AML-193 (cell line): ENCODE measurements around the gene JKAMP.

Source experiments
- DNase-seq, 2 experiments: peaks; one replicate each; lab custom pipeline; 2025; lab: John Stamatoyannopoulos, UW

The JKAMP gene

GRCh38 chr14:59481871-59482540 is 2.3 kb upstream of the JKAMP start:
- peak; percentile 8 to 10 for DNase-seq

GRCh38 chr14:59482541-59483331 is 1.6 kb upstream of the JKAMP start:
- DNase-seq = no peak

- DNase-seq = no peak
Measured at GRCh38 chr14:59483363-59483762, 954 bp upstream of the JKAMP start.

GRCh38 chr14:59484639-59485175 is 390 bp downstream of the JKAMP start:
- DNase-seq = peak; percentile 48 to 51

GRCh38 chr14:59490756-59491155 is 6.4 kb downstream of the JKAMP start:
- no peak for DNase-seq

GRCh38 chr14:59492384-59492783 is 8.1 kb downstream of the JKAMP start:
- DNase-seq = no peak

GRCh38 chr14:59500732-59501131 is 16.4 kb downstream of the JKAMP start:
- no peak for DNase-seq

- DNase-seq = no peak
Measured at GRCh38 chr14:59503256-59503655, 18.9 kb downstream of the JKAMP start.

GRCh38 chr14:59507063-59507751 is 22.9 kb downstream of the JKAMP start:
- peak; percentile 50 to 62 for DNase-seq

GRCh38 chr14:59507752-59508103 is 23.4 kb downstream of the JKAMP start:
- no peak for DNase-seq

GRCh38 chr14:59509101-59509500 is 24.8 kb downstream of the JKAMP start:
- DNase-seq = no peak

GRCh38 chr14:59510001-59510400 is 25.7 kb downstream of the JKAMP start:
- DNase-seq = no peak

GRCh38 chr14:59510966-59511365 is 26.6 kb downstream of the JKAMP start:
- no peak for DNase-seq

GRCh38 chr14:59511916-59512575 is 27.7 kb downstream of the JKAMP start:
- DNase-seq = no peak

GRCh38 chr14:59520224-59520623 is 35.9 kb downstream of the JKAMP start:
- DNase-seq = no peak

- DNase-seq = no peak
Measured at GRCh38 chr14:59529189-59529588, 44.9 kb downstream of the JKAMP start.

GRCh38 chr14:59530349-59530748 is 46.0 kb downstream of the JKAMP start:
- no peak for DNase-seq

GRCh38 chr14:59532419-59532818 is 48.1 kb downstream of the JKAMP start:
- no peak for DNase-seq

GRCh38 chr14:59534361-59534987 is 50.2 kb downstream of the JKAMP start:
- DNase-seq = no peak

- DNase-seq = no peak
Measured at GRCh38 chr14:59537476-59537875, 53.2 kb downstream of the JKAMP start.

- DNase-seq = no peak
Measured at GRCh38 chr14:59538936-59539335, 54.6 kb downstream of the JKAMP start.

- no peak for DNase-seq
Measured at GRCh38 chr14:59540852-59541251, 56.5 kb downstream of the JKAMP start.
